Esophagus muscularis mucosa (tissue), 4 donors: Measurements from ENCODE around the gene SRP14. TPM values are rescaled to one million over a fixed set of nuclear protein-coding genes. Genes with fewer than 3 reads are reported as not detected.

ENCODE experiments used
- DNase-seq: peaks from one replicate; pipeline ENCODE4 v3.0.0-alpha.2; 2017; ENCODE audit errors: extremely low spot score
- H3K27ac ChIP-seq, 4 donors: fragments of 200-600 bp; sonication (generic); replicated peaks in 1 of 4; 1 replicate in 3 of 4; 2 replicates in 1 of 4; pipeline ENCODE4 v1.5.1; 2016 to 2019; ENCODE audit warnings: mild to moderate bottlenecking in 1 of 4
- H3K27me3 ChIP-seq, 4 donors: fragments of 200-600 bp; sonication (generic); one replicate each; pipeline versions ENCODE4 v1.5.1 to v1.6.0; 2016 to 2019
- H3K36me3 ChIP-seq, 4 donors: fragments of 200-600 bp; sonication (generic); one replicate each; pipeline ENCODE4 v1.5.1; 2016 to 2019
- H3K4me1 ChIP-seq, 4 donors: fragments of 200-600 bp; sonication (generic); one replicate each; pipeline ENCODE4 v1.5.1; 2016 to 2019
- H3K4me3 ChIP-seq, 4 donors: fragments of 200-600 bp; sonication (generic); 1 replicate in 2 of 4; 2 replicates in 2 of 4; pipeline ENCODE4 v1.5.1; 2016 to 2019; ENCODE audit warnings: mild to moderate bottlenecking in 4 of 4, moderate library complexity in 1 of 4
- H3K9me3 ChIP-seq, 4 donors: fragments of 200-600 bp; sonication (generic); 1 replicate in 3 of 4; 2 replicates in 1 of 4; pipeline ENCODE4 v1.5.1; 2016 to 2019
- EP300 ChIP-seq: sonication (generic); formaldehyde crosslinking; IDR thresholded peaks from one replicate; pipeline ENCODE4 v1.6.1; 2017; ENCODE audit warnings: antibody characterized with exemption
- POLR2A ChIP-seq: fragments of 450-650 bp; IDR thresholded peaks from one replicate; pipeline ENCODE4 v1.6.1; 2017; ENCODE audit warnings: antibody characterized with exemption, moderate library complexity, mild to moderate bottlenecking, low read depth
- POLR2AphosphoS5 ChIP-seq, 2 donors: sonication (generic); formaldehyde crosslinking; IDR thresholded peaks; one replicate each; pipeline ENCODE4 v1.6.1; 2017; ENCODE audit warnings: antibody characterized with exemption in 2 of 2
- WGBS: methylation state at CpG from one replicate; pipeline ENCODE4 v1.1.5; 2018; 5-methylcytosine and 5-hydroxymethylcytosine counted together
- intact Hi-C: fragments of 100-400 bp; cut with DNase I; formaldehyde crosslinking; loops from one replicate; pipeline ENCODE4 v1.15.1; 2023
- total RNA-seq, 4 donors: library from RNA; depleted of rRNA; stranded (reverse); fragments of >200 nt; gene quantifications; one replicate each; pipeline versions ENCODE4 v1.1.0 to v1.2.1, GENCODE V29; 2016
- TF ChIP-seq, protein P1 (sequence below), 3 experiments: fragments of 200-600 bp in 2 of 3; fragments of 450-650 bp in 1 of 3; sonication (generic) in 2 of 3; IDR thresholded peaks; one replicate each; pipeline ENCODE4 v1.5.1; 2017 to 2019; ENCODE audit warnings: antibody characterized with exemption in 3 of 3, mild to moderate bottlenecking in 2 of 3, moderate library complexity in 1 of 3

SRP14 gene
- total RNA-seq, 4 donors from 2014 or later, result 262 to 412 (median 301) TPM

DNA sequence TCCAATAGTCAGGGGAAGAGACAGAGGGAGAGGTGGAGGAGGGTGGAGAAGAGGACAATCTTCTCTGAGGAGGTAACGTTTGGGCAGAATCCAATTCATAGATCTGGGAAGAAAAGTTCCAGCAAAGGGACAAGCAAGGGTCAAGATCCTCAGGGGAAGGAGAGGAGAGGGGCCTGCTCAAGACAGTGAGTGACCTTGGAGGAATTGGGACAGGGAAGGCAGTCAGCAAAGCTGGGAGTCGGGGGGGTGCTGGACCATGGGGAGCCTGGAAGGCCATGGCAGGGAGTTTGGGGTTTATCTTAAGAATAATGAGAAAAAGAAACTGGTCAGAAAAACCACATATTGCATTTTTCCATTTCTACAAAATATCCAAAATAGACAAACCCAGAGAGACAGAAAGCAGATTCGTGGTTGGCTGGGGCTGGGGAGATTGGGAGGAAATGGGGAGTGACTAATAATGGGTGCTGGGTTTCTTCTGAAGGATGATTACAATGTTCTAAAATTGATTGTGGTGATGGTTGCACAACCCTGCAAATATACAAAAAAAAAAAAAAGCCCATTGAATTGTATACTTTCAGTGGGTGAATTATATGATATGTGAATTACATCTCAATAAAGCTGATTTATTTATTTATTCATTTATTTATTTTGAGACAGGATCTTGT is 19.6 kb upstream of the SRP14 start:
- WGBS, result 92% methylated on average over 3 of the region's 3 CpGs
- H3K36me3 ChIP-seq, result peaks cover 0 to 26% (median 10%) of the 10 kb centered on the region in 4 donors
- no peak for DNase-seq
- no peaks in the 10 kb centered on the region for H3K9me3 ChIP-seq
- H3K4me1 ChIP-seq, result peaks cover 0 to 18% (median 11%) of the 10 kb centered on the region in 4 donors
- no peaks in the 10 kb centered on the region for H3K27me3 ChIP-seq
- no peak overlapping the region for H3K27ac ChIP-seq
- TF ChIP-seq, protein P1, sequence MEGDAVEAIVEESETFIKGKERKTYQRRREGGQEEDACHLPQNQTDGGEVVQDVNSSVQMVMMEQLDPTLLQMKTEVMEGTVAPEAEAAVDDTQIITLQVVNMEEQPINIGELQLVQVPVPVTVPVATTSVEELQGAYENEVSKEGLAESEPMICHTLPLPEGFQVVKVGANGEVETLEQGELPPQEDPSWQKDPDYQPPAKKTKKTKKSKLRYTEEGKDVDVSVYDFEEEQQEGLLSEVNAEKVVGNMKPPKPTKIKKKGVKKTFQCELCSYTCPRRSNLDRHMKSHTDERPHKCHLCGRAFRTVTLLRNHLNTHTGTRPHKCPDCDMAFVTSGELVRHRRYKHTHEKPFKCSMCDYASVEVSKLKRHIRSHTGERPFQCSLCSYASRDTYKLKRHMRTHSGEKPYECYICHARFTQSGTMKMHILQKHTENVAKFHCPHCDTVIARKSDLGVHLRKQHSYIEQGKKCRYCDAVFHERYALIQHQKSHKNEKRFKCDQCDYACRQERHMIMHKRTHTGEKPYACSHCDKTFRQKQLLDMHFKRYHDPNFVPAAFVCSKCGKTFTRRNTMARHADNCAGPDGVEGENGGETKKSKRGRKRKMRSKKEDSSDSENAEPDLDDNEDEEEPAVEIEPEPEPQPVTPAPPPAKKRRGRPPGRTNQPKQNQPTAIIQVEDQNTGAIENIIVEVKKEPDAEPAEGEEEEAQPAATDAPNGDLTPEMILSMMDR (IDR thresholded peaks at IDR 0.05), result no peak
- TF ChIP-seq POLR2AphosphoS5 (IDR thresholded peaks at IDR 0.05) (no peak), POLR2A (no peak), EP300 (no peak)
- H3K4me3 ChIP-seq, result no peak overlapping the region
- intact Hi-C loops, result no loop called here

DNA sequence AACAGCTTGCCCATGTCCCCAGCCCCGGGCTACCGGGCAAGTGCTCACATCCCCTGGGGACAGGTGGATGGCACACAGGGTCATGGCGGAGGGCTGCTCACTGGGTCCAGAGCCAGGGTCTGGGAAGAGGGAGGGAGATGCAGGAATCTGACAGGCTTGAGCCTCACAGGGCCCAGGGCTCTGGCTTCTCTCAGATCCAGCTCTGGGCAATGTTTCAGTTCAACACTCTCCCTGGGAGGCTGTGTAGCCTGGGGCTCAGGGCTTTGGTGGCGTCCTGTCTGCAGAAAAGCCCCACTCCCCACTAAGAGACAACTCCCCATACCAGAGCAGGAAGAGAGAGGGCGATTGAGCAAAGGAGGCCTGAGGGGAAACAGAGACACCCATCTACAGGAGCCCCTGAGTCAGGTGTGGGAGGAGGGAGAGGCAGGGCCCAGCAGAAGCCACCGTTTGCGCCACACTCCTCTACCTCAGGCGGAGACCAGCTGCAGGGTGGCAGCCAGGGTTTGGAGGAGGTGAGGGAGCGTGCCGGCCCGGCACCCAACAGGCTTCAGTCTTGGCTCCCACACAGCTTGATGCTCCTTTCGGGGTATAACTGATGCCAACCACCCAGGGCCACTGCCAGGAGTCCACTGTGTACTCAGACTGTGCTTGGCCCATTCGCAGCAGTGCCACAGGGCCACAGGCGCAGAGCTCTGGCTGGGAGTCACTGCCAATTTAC is 16.8 kb upstream of the SRP14 start:
- H3K4me1 ChIP-seq, result peaks cover 0 to 18% (median 13%) of the 10 kb centered on the region in 4 donors
- H3K9me3 ChIP-seq, result no peaks in the 10 kb centered on the region
- no peak overlapping the region for H3K27ac ChIP-seq
- peaks cover 0 to 27% (median 10%) of the 10 kb centered on the region in 4 donors for H3K36me3 ChIP-seq
- H3K27me3 ChIP-seq, result no peaks in the 10 kb centered on the region
- DNase-seq, result no peak
- TF ChIP-seq EP300 (no peak), POLR2AphosphoS5 (IDR thresholded peaks at IDR 0.05) (no peak), POLR2A (no peak)
- TF ChIP-seq, protein P1 (IDR thresholded peaks at IDR 0.05), result no peak
- WGBS, result 87% methylated on average over 13 of the region's 14 CpGs
- no peak overlapping the region for H3K4me3 ChIP-seq
- intact Hi-C loops, result no loop called here

GRCh38 chr15:40054855-40055575 is 16.0 kb upstream of the SRP14 start:
- 75% methylated on average over 4 of the region's 6 CpGs for WGBS
- H3K27ac ChIP-seq, result no peak overlapping the region
- peaks cover 0 to 20% (median 10%) of the 10 kb centered on the region in 4 donors for H3K36me3 ChIP-seq
- DNase-seq, result no peak
- intact Hi-C loops, result no loop called here
- H3K27me3 ChIP-seq, result no peaks in the 10 kb centered on the region
- TF ChIP-seq POLR2A, result no peak
- TF ChIP-seq, protein P1 (IDR thresholded peaks at IDR 0.05), result no peak
- no peak for TF ChIP-seq EP300
- no peak for TF ChIP-seq POLR2AphosphoS5 (IDR thresholded peaks at IDR 0.05)
- H3K4me3 ChIP-seq, result no peak overlapping the region
- H3K4me1 ChIP-seq, result peaks cover 4 to 21% (median 14%) of the 10 kb centered on the region in 4 donors
- H3K9me3 ChIP-seq, result no peaks in the 10 kb centered on the region

- Histone ChIP-seq H3K36me3 (peaks cover 0 to 15% (median 10%) of the 10 kb centered on the region in 4 donors), H3K4me1 (peaks cover 5 to 25% (median 17%) of the 10 kb centered on the region in 4 donors), H3K27ac (no peak overlapping the region), H3K9me3 (no peaks in the 10 kb centered on the region), H3K4me3 (no peak overlapping the region), H3K27me3 (no peaks in the 10 kb centered on the region)
- TF ChIP-seq EP300 (no peak), POLR2A (no peak), POLR2AphosphoS5 (IDR thresholded peaks at IDR 0.05) (no peak)
- TF ChIP-seq, protein P1 (IDR thresholded peaks at IDR 0.05), result no peak
- intact Hi-C loops, result no loop called here
- DNase-seq, result no peak
- WGBS, result 89% methylated on average over 3 of the region's 3 CpGs
Observed at GRCh38 chr15:40054605-40054854, 15.5 kb upstream of the SRP14 start.
